Measurements from ENCODE around the gene PCNX2. TPM values are rescaled to one million over a fixed set of nuclear protein-coding genes. Genes with fewer than 3 reads are reported as not detected.

The PCNX2 gene
- total RNA-seq, 4 donors from 2014 or later, result 5.9 to 21.7 (median 10.3) TPM

- no peaks in the 10 kb centered on the region for H3K9me3 ChIP-seq
- H3K27ac ChIP-seq, result no peak overlapping the region
- ATAC-seq, result no peak
- H3K36me3 ChIP-seq, result no peaks in the 10 kb centered on the region
- no peak overlapping the region for H3K4me3 ChIP-seq
- H3K27me3 ChIP-seq, result no peaks in the 10 kb centered on the region
- no peaks in the 10 kb centered on the region for H3K4me1 ChIP-seq
- 33 to 75% methylated on average over 3 of the region's 3 CpGs for WGBS, 2 donors (ENCODE audit: low coverage in 1 of 2)
- TF ChIP-seq CTCF (IDR thresholded peaks at IDR 0.05) (no peak), POLR2AphosphoS5 (IDR thresholded peaks at IDR 0.05) (no peak)
Measured at GRCh38 chr1:233031521-233031920, 264.0 kb downstream of the PCNX2 start.

GRCh38 chr1:233027046-233027445 lies 268.5 kb downstream of the PCNX2 start:
- TF ChIP-seq POLR2AphosphoS5 (IDR thresholded peaks at IDR 0.05), result no peak
- TF ChIP-seq POLR2A (IDR thresholded peaks at IDR 0.05), result no peak
- TF ChIP-seq CTCF (IDR thresholded peaks at IDR 0.05), result no peak
- TF ChIP-seq EP300 (IDR thresholded peaks at IDR 0.05), result no peak
- Histone ChIP-seq H3K27me3 (no peaks in the 10 kb centered on the region), H3K4me1 (no peaks in the 10 kb centered on the region), H3K27ac (no peak overlapping the region), H3K36me3 (no peaks in the 10 kb centered on the region), H3K4me3 (no peak overlapping the region), H3K9me3 (no peaks in the 10 kb centered on the region)
- WGBS, 2 donors (ENCODE audit: low coverage in 1 of 2), result 23 to 45% methylated on average over 5 of the region's 5 CpGs
- no peak for ATAC-seq

GRCh38 chr1:233025567-233025966 lies 270.0 kb downstream of the PCNX2 start:
- Histone ChIP-seq H3K36me3 (no peaks in the 10 kb centered on the region), H3K4me1 (peaks cover 0 to 11% (median 0%) of the 10 kb centered on the region in 3 donors), H3K27ac (no peak overlapping the region), H3K4me3 (no peak overlapping the region), H3K27me3 (no peaks in the 10 kb centered on the region), H3K9me3 (no peaks in the 10 kb centered on the region)
- no peak for ATAC-seq
- TF ChIP-seq POLR2AphosphoS5 (IDR thresholded peaks at IDR 0.05) (no peak), POLR2A (IDR thresholded peaks at IDR 0.05) (no peak), CTCF (IDR thresholded peaks at IDR 0.05) (no peak), EP300 (IDR thresholded peaks at IDR 0.05) (no peak)
- WGBS, 2 donors (ENCODE audit: low coverage in 1 of 2), result 89 to 96% methylated on average over 2 of the region's 2 CpGs

- no peak overlapping the region for H3K4me3 ChIP-seq
- peak in 1 of 4 experiments; percentile 36 for TF ChIP-seq CTCF (IDR thresholded peaks at IDR 0.05)
- no peak for TF ChIP-seq POLR2AphosphoS5 (IDR thresholded peaks at IDR 0.05)
- no peak for TF ChIP-seq POLR2A (IDR thresholded peaks at IDR 0.05)
- no peak for TF ChIP-seq EP300 (IDR thresholded peaks at IDR 0.05)
- no peaks in the 10 kb centered on the region for H3K36me3 ChIP-seq
- H3K4me1 ChIP-seq, result peaks cover 0 to 15% (median 0%) of the 10 kb centered on the region in 3 donors
- H3K27me3 ChIP-seq, result no peaks in the 10 kb centered on the region
- no peak for ATAC-seq
- no peaks in the 10 kb centered on the region for H3K9me3 ChIP-seq
- WGBS, 2 donors (ENCODE audit: low coverage in 1 of 2), result 66 to 72% methylated on average over 5 to 11 of the region's 12 CpGs
- no peak overlapping the region for H3K27ac ChIP-seq
Measured at GRCh38 chr1:233025157-233025556, 270.4 kb downstream of the PCNX2 start.

- Histone ChIP-seq H3K27me3 (no peaks in the 10 kb centered on the region), H3K4me1 (peaks cover 0 to 15% (median 0%) of the 10 kb centered on the region in 3 donors), H3K4me3 (no peak overlapping the region), H3K36me3 (no peaks in the 10 kb centered on the region), H3K9me3 (no peaks in the 10 kb centered on the region), H3K27ac (no peak overlapping the region)
- WGBS, 2 donors (ENCODE audit: low coverage in 1 of 2), result 87 to 90% methylated on average over 5 to 9 of the region's 9 CpGs
- no peak for ATAC-seq
- TF ChIP-seq POLR2AphosphoS5 (IDR thresholded peaks at IDR 0.05), result no peak
- TF ChIP-seq EP300 (IDR thresholded peaks at IDR 0.05), result no peak
- TF ChIP-seq POLR2A (IDR thresholded peaks at IDR 0.05), result no peak
- TF ChIP-seq CTCF (IDR thresholded peaks at IDR 0.05), result no peak
Measured at GRCh38 chr1:233024199-233024598, 271.3 kb downstream of the PCNX2 start.
